ENCODE results near the gene FIGLA.
"Not testable (repeated sequence)": the region's sequence is repeated elsewhere in the genome, so short reads cannot be mapped to it uniquely, and the experiment has no call there.

The FIGLA gene

GRCh38 chr2:70753902-70754301 lies 36.5 kb downstream of the FIGLA start:
- Mint-ChIP-seq H3K27me3 (ENCODE audit: low read depth) (peaks cover 11% of the 10 kb centered on the region), H3K27ac (no peak overlapping the region), H3K36me3 (ENCODE audit: low read depth) (no peaks in the 10 kb centered on the region), H3K9me3 (no peaks in the 10 kb centered on the region), H3K4me1 (ENCODE audit: low read depth) (no peaks in the 10 kb centered on the region), H3K4me3 (no peak overlapping the region)
- DNase-seq (ENCODE audit: low spot score): no peak

GRCh38 chr2:70753031-70753430 lies 37.4 kb downstream of the FIGLA start:
- no peak for DNase-seq (ENCODE audit: low spot score)
- H3K9me3 Mint-ChIP-seq: no peaks in the 10 kb centered on the region
- no peaks in the 10 kb centered on the region for H3K4me1 Mint-ChIP-seq (ENCODE audit: low read depth)
- H3K27ac Mint-ChIP-seq: no peak overlapping the region
- H3K4me3 Mint-ChIP-seq: no peak overlapping the region
- H3K36me3 Mint-ChIP-seq (ENCODE audit: low read depth): no peaks in the 10 kb centered on the region
- H3K27me3 Mint-ChIP-seq (ENCODE audit: low read depth): peaks cover 7% of the 10 kb centered on the region

GRCh38 chr2:70752396-70752795 lies 38.0 kb downstream of the FIGLA start:
- no peaks in the 10 kb centered on the region for H3K4me1 Mint-ChIP-seq (ENCODE audit: low read depth)
- no peak overlapping the region for H3K27ac Mint-ChIP-seq
- H3K27me3 Mint-ChIP-seq (ENCODE audit: low read depth): peaks cover 9% of the 10 kb centered on the region
- H3K9me3 Mint-ChIP-seq: no peaks in the 10 kb centered on the region
- no peak overlapping the region for H3K4me3 Mint-ChIP-seq
- H3K36me3 Mint-ChIP-seq (ENCODE audit: low read depth): no peaks in the 10 kb centered on the region
- DNase-seq (ENCODE audit: low spot score): no peak

DNA sequence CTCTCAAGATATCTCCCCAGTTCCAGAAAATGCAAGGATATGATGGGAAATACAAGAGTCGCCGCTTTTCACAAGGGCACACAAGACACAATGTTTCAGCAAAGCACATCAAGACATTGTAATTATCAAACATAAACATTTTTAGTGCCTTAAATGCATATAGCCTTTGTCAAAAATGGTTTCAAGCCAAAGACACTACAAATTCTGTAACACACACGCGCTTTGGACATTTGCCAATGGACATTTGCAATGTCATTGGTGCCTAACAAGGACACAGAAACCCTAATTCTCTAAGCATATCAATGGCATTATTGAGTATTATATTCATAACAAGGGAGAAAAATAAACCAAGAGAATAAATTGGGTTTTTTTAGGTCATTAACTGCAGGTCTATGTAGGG lies 38.6 kb downstream of the FIGLA start:
- Mint-ChIP-seq H3K27ac (no peak overlapping the region), H3K4me3 (no peak overlapping the region), H3K9me3 (no peaks in the 10 kb centered on the region), H3K27me3 (ENCODE audit: low read depth) (peaks cover 11% of the 10 kb centered on the region), H3K36me3 (ENCODE audit: low read depth) (no peaks in the 10 kb centered on the region), H3K4me1 (ENCODE audit: low read depth) (no peaks in the 10 kb centered on the region)
- no peak for DNase-seq (ENCODE audit: low spot score)

DNA sequence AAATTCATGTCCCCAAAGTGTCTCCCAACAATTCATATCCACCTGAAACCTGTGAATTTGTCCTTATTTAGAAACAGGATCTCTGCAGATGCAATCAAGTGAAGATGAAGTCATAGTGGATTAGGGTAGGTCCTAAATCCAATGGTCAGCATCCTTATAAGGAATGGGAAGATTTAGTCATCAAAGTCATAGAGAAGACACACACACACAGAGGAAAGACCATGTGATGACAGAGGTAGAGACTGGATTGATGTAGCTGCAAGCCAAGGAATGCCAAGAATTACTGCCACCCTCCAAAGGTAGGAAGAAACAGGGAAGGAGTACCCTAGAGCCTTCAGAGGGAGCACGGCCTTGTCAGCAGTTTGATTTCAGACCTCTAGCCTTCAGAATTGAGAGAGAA lies 40.1 kb downstream of the FIGLA start:
- Mint-ChIP-seq H3K4me3 (no peak overlapping the region), H3K36me3 (ENCODE audit: low read depth) (no peaks in the 10 kb centered on the region), H3K27me3 (ENCODE audit: low read depth) (peaks cover 8% of the 10 kb centered on the region), H3K27ac (no peak overlapping the region), H3K4me1 (ENCODE audit: low read depth) (no peaks in the 10 kb centered on the region), H3K9me3 (no peaks in the 10 kb centered on the region)
- no peak for DNase-seq (ENCODE audit: low spot score)

DNA sequence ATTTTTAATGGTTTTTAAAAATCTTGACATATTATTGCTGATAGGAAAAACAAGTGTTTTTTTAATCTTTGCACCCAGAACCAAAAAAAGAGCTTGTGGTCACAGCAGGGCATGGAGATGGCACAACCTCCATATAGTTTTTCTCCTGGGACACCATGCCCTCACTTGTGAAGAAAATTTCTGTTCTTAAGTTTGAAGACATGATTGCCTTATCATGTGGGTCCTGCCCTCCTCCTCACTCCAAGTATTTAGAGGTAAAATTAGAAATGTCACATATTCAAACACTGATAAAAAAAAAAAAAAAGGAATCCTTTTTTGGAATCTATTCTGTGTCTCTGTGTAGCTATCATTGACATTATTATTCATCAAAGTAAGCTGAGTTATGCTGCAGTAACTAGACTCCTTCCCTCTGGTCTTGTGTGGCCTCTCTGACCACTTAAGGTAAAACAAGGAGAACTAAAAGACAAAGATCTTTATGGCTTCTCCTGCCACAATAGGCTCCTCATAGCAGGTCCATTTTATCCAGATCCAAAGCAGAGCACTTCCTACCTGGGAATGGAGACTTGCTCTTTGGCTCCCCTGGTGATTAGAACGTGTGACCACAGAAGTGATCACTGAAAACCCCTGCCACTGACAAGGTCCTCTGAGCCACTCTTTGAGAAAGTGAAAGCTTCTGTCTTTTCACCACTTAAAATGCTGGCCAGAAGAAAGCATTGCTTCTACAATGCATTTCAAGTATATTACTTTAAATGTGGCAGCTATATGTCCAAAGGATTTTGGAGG lies 42.2 kb downstream of the FIGLA start:
- no peak for DNase-seq (ENCODE audit: low spot score)
- Mint-ChIP-seq H3K27ac (no peak overlapping the region), H3K36me3 (ENCODE audit: low read depth) (no peaks in the 10 kb centered on the region), H3K4me1 (ENCODE audit: low read depth) (no peaks in the 10 kb centered on the region), H3K4me3 (no peak overlapping the region), H3K9me3 (no peaks in the 10 kb centered on the region), H3K27me3 (ENCODE audit: low read depth) (peaks cover 8% of the 10 kb centered on the region)

DNA sequence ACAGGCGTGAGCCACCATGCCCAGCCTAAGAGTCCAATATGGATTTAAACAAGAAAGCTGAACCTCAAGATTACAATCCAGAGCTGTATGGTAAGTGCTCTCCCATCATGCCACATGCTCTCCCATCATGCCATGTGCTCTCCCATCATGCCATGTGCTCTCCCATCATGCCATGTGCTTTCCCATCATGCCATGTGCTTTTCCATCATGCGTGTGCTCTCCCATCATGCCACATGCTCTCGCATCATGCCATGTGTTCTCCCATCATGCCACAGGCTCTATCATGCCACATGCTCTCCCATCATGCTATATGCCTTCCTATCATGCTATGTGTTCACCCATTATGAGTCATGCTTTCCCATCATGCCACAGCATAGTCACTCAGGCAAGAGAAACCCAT lies 43.2 kb downstream of the FIGLA start:
- H3K9me3 Mint-ChIP-seq: no peaks in the 10 kb centered on the region
- H3K27ac Mint-ChIP-seq: no peak overlapping the region
- H3K4me3 Mint-ChIP-seq: no peak overlapping the region
- peaks cover 8% of the 10 kb centered on the region for H3K27me3 Mint-ChIP-seq (ENCODE audit: low read depth)
- DNase-seq (ENCODE audit: low spot score): no peak
- H3K4me1 Mint-ChIP-seq (ENCODE audit: low read depth): no peaks in the 10 kb centered on the region
- no peaks in the 10 kb centered on the region for H3K36me3 Mint-ChIP-seq (ENCODE audit: low read depth)

GRCh38 chr2:70746094-70746974 lies 44.1 kb downstream of the FIGLA start:
- peaks cover 8% of the 10 kb centered on the region for H3K27me3 Mint-ChIP-seq (ENCODE audit: low read depth)
- no peak for DNase-seq (ENCODE audit: low spot score)
- no peaks in the 10 kb centered on the region for H3K9me3 Mint-ChIP-seq
- no peak overlapping the region for H3K27ac Mint-ChIP-seq
- no peaks in the 10 kb centered on the region for H3K36me3 Mint-ChIP-seq (ENCODE audit: low read depth)
- H3K4me3 Mint-ChIP-seq: no peak overlapping the region
- H3K4me1 Mint-ChIP-seq (ENCODE audit: low read depth): no peaks in the 10 kb centered on the region

DNA sequence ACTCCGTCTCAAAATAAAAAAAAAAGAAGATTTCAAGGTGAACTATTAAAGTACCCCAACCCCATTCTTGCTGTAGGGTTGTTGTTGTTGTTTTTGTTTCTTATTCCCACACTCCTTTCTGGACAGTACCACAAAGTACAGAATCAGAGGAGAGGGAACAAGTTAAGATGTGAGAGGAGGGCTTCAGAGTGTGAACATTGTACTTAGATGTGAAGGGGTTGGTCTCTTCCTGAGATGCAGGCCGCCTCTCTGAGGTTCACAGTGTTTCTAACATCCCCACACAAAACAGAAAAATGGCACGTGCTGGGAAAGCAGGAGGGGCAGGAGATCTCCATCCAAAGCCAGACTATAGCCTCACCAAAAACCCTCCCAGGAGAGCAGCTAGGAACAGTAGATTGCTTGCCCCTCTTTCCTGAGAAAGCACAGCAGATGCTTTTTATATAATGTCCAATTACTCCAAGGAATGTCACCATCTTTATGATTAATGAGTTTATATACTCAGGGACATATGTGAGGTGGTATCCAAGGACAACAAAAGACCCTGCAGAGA lies 45.1 kb downstream of the FIGLA start:
- H3K4me1 Mint-ChIP-seq (ENCODE audit: low read depth): no peaks in the 10 kb centered on the region

GRCh38 chr2:70744397-70744796 lies 46.0 kb downstream of the FIGLA start:
- Mint-ChIP-seq H3K9me3 (no peaks in the 10 kb centered on the region), H3K4me1 (ENCODE audit: low read depth) (no peaks in the 10 kb centered on the region), H3K4me3 (no peak overlapping the region), H3K36me3 (ENCODE audit: low read depth) (no peaks in the 10 kb centered on the region), H3K27ac (no peak overlapping the region), H3K27me3 (ENCODE audit: low read depth) (peaks cover 7% of the 10 kb centered on the region)
- DNase-seq (ENCODE audit: low spot score): no peak

More for the DNA sequence above, 45.1 kb downstream of the FIGLA start:
- Mint-ChIP-seq H3K4me3 (no peak overlapping the region), H3K27me3 (ENCODE audit: low read depth) (peaks cover 7% of the 10 kb centered on the region), H3K27ac (no peak overlapping the region), H3K36me3 (ENCODE audit: low read depth) (no peaks in the 10 kb centered on the region), H3K9me3 (no peaks in the 10 kb centered on the region)
- no peak for DNase-seq (ENCODE audit: low spot score)

- Mint-ChIP-seq H3K4me3 (no peak overlapping the region), H3K36me3 (ENCODE audit: low read depth) (no peaks in the 10 kb centered on the region), H3K27me3 (ENCODE audit: low read depth) (peaks cover 7% of the 10 kb centered on the region), H3K27ac (no peak overlapping the region), H3K9me3 (no peaks in the 10 kb centered on the region), H3K4me1 (ENCODE audit: low read depth) (no peaks in the 10 kb centered on the region)
- no peak for DNase-seq (ENCODE audit: low spot score)
These were observed 46.8 kb downstream of the FIGLA start for GRCh38 chr2:70743677-70744076.

- Mint-ChIP-seq H3K27me3 (ENCODE audit: low read depth) (peaks cover 7% of the 10 kb centered on the region), H3K4me3 (no peak overlapping the region), H3K27ac (no peak overlapping the region), H3K9me3 (no peaks in the 10 kb centered on the region), H3K36me3 (ENCODE audit: low read depth) (no peaks in the 10 kb centered on the region), H3K4me1 (ENCODE audit: low read depth) (no peaks in the 10 kb centered on the region)
- no peak for DNase-seq (ENCODE audit: low spot score)
These were observed 47.4 kb downstream of the FIGLA start for GRCh38 chr2:70743068-70743467.

GRCh38 chr2:70739492-70739891 lies 51.0 kb downstream of the FIGLA start:
- not testable (repeated sequence) for H3K27ac Mint-ChIP-seq; H3K4me3 Mint-ChIP-seq; H3K27me3 Mint-ChIP-seq (ENCODE audit: low read depth); H3K36me3 Mint-ChIP-seq (ENCODE audit: low read depth); H3K9me3 Mint-ChIP-seq; H3K4me1 Mint-ChIP-seq (ENCODE audit: low read depth); DNase-seq (ENCODE audit: low spot score)

DNA sequence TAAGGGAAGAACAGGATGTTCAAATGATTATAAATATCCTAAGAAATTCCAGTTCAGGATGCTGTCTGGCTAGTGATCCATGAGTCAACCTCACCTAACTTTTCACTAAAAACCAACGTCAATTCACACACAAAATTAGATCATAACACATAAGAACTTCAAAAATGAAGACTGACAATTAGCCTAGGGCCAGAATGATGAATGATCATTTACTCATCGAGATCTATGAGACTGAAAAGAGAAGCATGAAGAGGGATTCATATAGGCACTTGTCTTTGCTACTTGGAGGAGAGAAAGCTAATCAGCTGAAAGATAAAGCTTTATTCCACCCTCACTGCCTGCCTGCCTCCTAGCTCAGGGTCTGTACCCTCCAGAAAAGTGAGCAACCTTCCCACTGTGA lies 52.3 kb downstream of the FIGLA start:
- Mint-ChIP-seq H3K27ac (no peak overlapping the region), H3K9me3 (peaks cover 2% of the 10 kb centered on the region), H3K27me3 (ENCODE audit: low read depth) (peaks cover 4% of the 10 kb centered on the region), H3K4me1 (ENCODE audit: low read depth) (peaks cover 2% of the 10 kb centered on the region), H3K36me3 (ENCODE audit: low read depth) (no peaks in the 10 kb centered on the region), H3K4me3 (no peak overlapping the region)
- no peak for DNase-seq (ENCODE audit: low spot score)

All from T-helper 2 cell treated with Interferon-gamma antibody and Interleukin-4, amounts not matched to agents 5 μg/mL and 100 μg/mL, for 36 hours (primary cell).